ENCODE results near the gene KLF7. TPM values are rescaled to one million over a fixed set of nuclear protein-coding genes. Genes with fewer than 3 reads are reported as not detected.

Gene KLF7
- total and polyA plus RNA-seq, 9 of the 15 experiments (the other 6 are each of a cell fraction or from before 2014, with no cell fraction given): 0.04 to 0.54 (median 0.07) TPM

DNA sequence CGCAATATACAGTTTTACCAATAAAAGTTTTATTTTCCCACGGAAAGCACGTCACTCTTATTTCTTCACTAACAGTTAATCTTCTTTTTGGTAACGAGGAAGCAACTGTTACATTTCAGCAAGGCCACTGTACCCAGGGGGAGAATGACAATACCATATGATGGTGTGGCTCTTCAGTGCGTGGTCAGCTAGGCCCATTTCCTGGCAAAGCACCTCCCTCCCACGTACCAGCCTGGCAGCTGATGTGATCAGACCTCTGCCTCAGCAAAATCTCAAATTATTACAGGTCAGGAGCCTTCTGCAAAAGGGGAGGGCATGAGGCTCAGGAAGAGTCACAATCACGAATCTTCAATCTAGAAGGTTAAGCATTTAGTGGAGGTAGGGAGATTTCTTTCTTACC, 55.4 kb downstream of the KLF7 start:
- no peak for FAIRE-seq
- Histone ChIP-seq H3K9ac (ENCODE audit: insufficient read depth in 1 of 2, low read depth in 2 of 2, low read length in 2 of 2) (no peak overlapping the region), H4K20me1 (replicated peaks; ENCODE audit: control insufficient read depth, insufficient read depth, low read length) (no peaks in the 10 kb centered on the region), H3K27me3 (ENCODE audit: control insufficient read depth in 2 of 2, insufficient read depth in 2 of 2, low read length in 2 of 2) (peaks cover 0 to 8% of the 10 kb centered on the region in 2 experiments; a peak in 1 of 5 replicates), H3K27ac (ENCODE audit: extremely low read depth, low read depth, low read length) (no peak overlapping the region), H2AFZ (ENCODE audit: low read depth, low read length) (no peak overlapping the region), H3K36me3 (ENCODE audit: control insufficient read depth, insufficient read depth, low read length) (no peaks in the 10 kb centered on the region), H3K4me1 (replicated peaks in 1 of 2; ENCODE audit: control insufficient read depth in 2 of 2, insufficient read depth in 2 of 2, low read length in 2 of 2) (no peaks in the 10 kb centered on the region), H3K9me1 (ENCODE audit: control insufficient read depth, insufficient read depth, low read length) (no peaks in the 10 kb centered on the region), H3K4me3 (no peak overlapping the region), H3K9me3 (replicated peaks; ENCODE audit: control insufficient read depth, insufficient read depth, low read depth, low read length) (no peaks in the 10 kb centered on the region), H3K79me2 (ENCODE audit: control insufficient read depth, insufficient read depth, low read length) (no peaks in the 10 kb centered on the region), H3K4me2 (ENCODE audit: insufficient read depth, low read length) (no peak overlapping the region)
- no peak for DNase-seq (ENCODE audit: extremely low read depth in 1 of 4, low spot score in 3 of 4)
- no peak for ATAC-seq
- CTCF ChIA-PET (ENCODE audit: low intra/inter-chr PET ratio): no interaction called here
- POLR2A ChIA-PET: no interaction called here
- no peak for TF ChIP-seq MBD1 (CRISPR knock-in tag; IDR thresholded peaks at IDR 0.05)
- no peak for TF ChIP-seq KLF10 (CRISPR knock-in tag; IDR thresholded peaks at IDR 0.05)
- no peak for TF ChIP-seq EZH2 (IDR thresholded peaks at IDR 0.05; ENCODE audit: borderline replicate concordance, low read depth, low read length)
- no peak for TF ChIP-seq ZFP1 (CRISPR knock-in tag; IDR thresholded peaks at IDR 0.05)
- no peak for TF ChIP-seq ATF1 (CRISPR knock-in tag; IDR thresholded peaks at IDR 0.05)
- no peak for TF ChIP-seq ATF1 (tag; IDR thresholded peaks at IDR 0.05)
- no peak for TF ChIP-seq MAFF (IDR thresholded peaks at IDR 0.05; ENCODE audit: low read length)
- no peak for TF ChIP-seq E2F1 (CRISPR knock-in tag; IDR thresholded peaks at IDR 0.05)
- TF ChIP-seq IRF1 (CRISPR knock-in tag; IDR thresholded peaks at IDR 0.05; ENCODE audit: borderline replicate concordance): no peak
- no peak for TF ChIP-seq CAMTA2 (CRISPR knock-in tag; conservative IDR thresholded peaks at IDR 0.05)
- no peak for TF ChIP-seq TCFL5 (CRISPR knock-in tag; conservative IDR thresholded peaks at IDR 0.05)
- BruUV-seq (replicated peaks): no TSS peak
- intact Hi-C loops (cut with micrococcal nuclease) (no loop called here), in situ Hi-C loops (cut with MboI) (no loop called here)
- WGBS (ENCODE audit: insufficient coverage, low coverage, missing lambda C conversion rate): 2% methylated on average over 7 of the region's 7 CpGs
